HuH-7.5 (cell line): ENCODE measurements around the gene PHC2.
"Not testable (repeated sequence)": the region's sequence is repeated elsewhere in the genome, so short reads cannot be mapped to it uniquely, and the experiment has no call there.

Experiments used
- DNase-seq: peaks from one replicate; pipeline ENCODE4 v3.0.0; 2011; ENCODE audit warnings: low spot score

The PHC2 gene

GRCh38 chr1:33294071-33295010, 136.6 kb downstream of the PHC2 start:
- DNase-seq, result no peak

DNA sequence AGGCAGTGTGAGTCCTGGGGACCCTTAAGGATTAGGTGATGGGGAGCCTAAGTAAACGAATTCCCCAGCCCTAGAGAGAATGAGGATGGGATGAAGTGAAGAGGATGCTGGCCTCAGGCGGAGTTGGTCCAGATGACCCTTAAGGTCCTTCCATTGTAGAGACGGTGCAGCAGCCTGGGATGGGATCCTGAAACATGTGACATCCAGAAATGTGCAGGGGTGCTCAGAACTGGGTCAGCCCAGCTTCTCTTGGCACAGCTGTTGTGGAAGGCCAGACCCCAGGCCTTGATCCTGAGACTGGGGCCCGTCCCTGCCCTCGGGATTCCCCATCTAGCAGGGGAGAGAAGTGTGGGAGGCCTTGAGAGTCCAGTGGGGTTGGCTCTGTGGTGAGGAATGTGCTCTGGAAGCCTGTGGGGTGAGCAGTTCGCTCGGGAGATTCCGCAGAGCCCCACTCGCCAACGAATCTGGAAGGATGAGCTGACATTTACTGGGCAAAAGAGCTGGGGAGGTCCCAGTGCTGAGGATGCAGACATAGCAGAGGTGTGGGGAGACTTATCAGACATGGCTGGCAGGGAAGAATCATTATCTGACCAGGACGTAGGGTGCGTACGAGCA, 138.1 kb downstream of the PHC2 start:
- no peak for DNase-seq

- DNase-seq, result not testable (repeated sequence)
Measured at GRCh38 chr1:33290615-33291014, 140.3 kb downstream of the PHC2 start.

GRCh38 chr1:33289858-33290154, 141.1 kb downstream of the PHC2 start:
- no peak for DNase-seq

- no peak for DNase-seq
Measured at GRCh38 chr1:33288976-33289857, 141.7 kb downstream of the PHC2 start.

DNA sequence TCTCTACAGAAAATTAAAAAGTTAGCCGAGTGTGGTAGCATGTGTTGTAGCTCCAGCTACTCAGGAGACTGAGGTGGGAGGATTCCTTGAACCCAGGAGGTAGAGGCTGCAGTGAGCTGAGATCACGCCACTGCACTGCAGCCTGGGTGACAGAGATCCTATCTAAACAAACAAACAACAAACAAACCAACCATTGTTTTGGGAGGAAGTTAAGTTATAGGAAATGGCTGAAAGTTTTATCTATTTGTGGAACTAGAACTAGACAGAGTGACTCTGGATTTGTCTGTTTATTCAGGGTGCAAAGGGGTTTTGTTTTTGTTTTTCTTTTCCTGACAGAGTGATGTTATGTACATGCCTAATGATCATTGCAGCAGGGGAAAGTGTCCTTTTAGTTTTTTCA, 143.6 kb downstream of the PHC2 start:
- no peak for DNase-seq

GRCh38 chr1:33286451-33287185, 144.3 kb downstream of the PHC2 start:
- DNase-seq, result no peak

DNA sequence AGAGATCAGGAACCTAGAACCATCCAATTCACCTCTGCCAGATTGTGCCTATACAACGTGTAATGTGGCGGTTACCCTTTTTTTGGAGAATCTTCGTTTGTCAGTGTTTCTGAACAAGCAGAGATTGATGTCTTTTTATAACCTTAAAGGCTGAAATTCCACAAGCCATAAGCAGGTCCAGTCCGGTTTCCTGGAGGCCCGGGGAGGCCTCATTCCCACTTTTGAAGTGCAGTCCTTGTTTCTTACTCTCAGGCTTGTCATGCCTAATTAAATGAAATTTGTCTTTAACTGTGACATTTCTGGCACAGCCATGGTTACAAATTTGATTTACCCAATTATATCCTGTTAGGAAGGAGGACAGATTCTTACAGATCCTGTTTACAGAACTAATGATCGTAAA, 146.8 kb downstream of the PHC2 start:
- DNase-seq, result no peak

GRCh38 chr1:33282791-33283190, 148.1 kb downstream of the PHC2 start:
- no peak for DNase-seq

- DNase-seq, result no peak
Measured at GRCh38 chr1:33281554-33282303, 149.2 kb downstream of the PHC2 start.

GRCh38 chr1:33280091-33280661, 150.7 kb downstream of the PHC2 start:
- no peak for DNase-seq

DNA sequence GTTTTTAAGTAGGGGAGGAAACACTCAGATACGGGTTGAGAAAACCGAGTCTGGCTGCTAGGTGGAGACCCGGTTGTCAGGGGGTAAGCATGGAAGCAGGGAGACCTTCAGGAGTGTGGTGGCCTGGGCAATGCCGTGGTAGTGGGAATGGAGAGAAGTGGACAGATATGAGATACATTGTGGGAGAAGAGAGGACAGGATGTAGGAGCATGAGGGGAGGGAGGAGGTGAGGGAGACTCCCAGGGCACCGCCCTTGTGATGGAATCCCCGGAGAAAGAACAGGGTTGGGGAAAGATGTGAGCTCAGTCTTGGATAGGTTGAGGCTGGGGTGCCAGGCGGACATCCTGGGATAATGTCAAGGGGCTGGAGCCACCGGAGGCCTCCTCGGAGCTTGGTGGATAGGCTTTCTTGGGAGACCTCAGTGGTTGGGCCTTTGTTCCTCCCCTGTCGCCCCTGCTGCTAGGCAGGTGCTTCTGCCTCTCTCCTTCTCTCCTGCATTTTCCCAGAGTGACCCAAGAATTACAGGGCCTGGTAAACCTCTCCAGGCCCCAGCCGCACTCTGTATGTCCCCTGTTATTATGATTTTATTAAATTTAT, 153.3 kb downstream of the PHC2 start:
- DNase-seq, result no peak

GRCh38 chr1:33276573-33277298, 154.2 kb downstream of the PHC2 start:
- DNase-seq, result no peak

DNA sequence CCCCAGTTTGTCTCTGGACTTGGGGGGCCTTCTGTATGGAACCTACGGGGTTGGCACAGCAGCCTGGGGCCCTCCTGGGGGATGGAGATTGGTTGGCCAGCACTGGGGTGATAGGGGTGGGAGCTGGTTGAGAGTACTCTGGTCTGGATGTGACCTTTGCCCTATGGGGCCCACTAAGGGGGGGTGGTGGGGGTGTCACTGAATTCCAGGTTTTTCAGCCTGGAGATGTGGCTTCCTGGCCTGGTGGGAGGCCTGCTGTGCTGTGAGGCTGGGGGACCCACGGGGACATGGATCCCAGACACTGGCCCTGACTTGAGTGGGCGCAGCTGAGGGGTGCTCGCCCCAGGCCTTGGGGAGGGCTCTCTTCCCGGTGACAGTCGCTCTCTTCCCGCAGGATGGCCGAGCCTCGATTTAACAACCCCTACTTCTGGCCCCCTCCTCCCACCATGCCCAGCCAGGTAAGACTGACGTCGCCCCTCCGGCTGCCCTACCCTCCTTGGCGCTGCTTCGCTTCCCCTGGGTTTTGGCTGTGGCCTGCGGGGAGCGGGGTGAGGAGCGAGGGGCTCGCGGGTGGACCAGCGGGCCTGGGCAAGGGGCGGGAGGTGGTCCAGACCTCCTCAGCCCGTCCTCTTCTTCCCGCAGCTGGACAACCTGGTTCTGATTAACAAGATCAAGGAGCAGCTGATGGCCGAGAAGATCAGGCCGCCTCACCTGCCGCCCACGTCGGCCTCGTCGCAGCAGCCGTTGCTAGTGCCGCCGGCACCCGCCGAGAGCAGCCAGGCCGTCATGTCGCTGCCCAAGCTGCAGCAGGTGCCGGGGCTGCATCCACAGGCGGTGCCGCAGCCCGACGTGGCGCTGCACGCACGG, 155.0 kb downstream of the PHC2 start:
- no peak for DNase-seq

- DNase-seq, result no peak
Measured at GRCh38 chr1:33275195-33275594, 155.7 kb downstream of the PHC2 start.

GRCh38 chr1:33274446-33274845, 156.4 kb downstream of the PHC2 start:
- DNase-seq, result no peak

DNA sequence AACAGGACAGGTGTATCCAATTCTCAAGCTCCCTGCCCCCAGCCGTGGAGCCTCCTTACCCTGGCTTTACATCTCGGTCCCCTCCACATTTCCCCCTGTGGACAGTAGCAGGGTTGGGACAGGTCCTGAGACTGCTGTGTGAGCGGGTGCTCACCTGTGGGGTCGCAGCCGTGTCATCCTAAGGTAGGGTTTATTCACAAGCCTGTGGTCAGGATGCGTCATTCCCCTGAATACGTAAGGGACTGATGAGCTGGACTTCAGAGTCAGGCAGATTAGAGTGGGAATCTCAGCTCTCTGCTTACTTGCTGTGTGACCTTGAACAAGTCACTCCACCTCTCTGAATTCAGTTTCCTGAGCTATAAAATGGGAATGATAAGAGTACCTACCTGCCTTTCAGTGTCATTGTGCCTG, 156.9 kb downstream of the PHC2 start:
- no peak for DNase-seq
